IPS-15b (cell line): Measurements from ENCODE around the gene DMAC2L.
A peak's percentile ranks its signal among the peaks of the same experiment; 100 is the strongest.

Experiments
- H3K27me3 ChIP-seq: one replicate; pipeline ENCODE4 v1.6.1; 2013; ENCODE audit warnings: low read length; ENCODE audit not compliant: control insufficient read depth, insufficient read depth
- H3K36me3 ChIP-seq: one replicate; pipeline ENCODE4 v1.6.1; 2013; ENCODE audit warnings: low read length; ENCODE audit not compliant: control insufficient read depth, insufficient read depth
- H3K4me1 ChIP-seq: one replicate; pipeline ENCODE4 v1.6.1; 2013; ENCODE audit warnings: mild to moderate bottlenecking, low read length; ENCODE audit not compliant: control insufficient read depth, insufficient read depth
- H3K4me3 ChIP-seq: one replicate; pipeline ENCODE4 v1.5.1; 2013; ENCODE audit warnings: low read depth, low read length
- H3K9ac ChIP-seq: one replicate; pipeline ENCODE4 v1.6.1; 2013; ENCODE audit warnings: low read depth, mild to moderate bottlenecking, low read length
- H3K9me3 ChIP-seq: one replicate; pipeline ENCODE4 v1.6.1; 2013; ENCODE audit warnings: mild to moderate bottlenecking, low read length; ENCODE audit not compliant: control insufficient read depth, insufficient read depth

The DMAC2L gene, protein sequence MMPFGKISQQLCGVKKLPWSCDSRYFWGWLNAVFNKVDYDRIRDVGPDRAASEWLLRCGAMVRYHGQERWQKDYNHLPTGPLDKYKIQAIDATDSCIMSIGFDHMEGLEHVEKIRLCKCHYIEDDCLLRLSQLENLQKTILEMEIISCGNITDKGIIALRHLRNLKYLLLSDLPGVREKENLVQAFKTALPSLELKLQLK

DNA sequence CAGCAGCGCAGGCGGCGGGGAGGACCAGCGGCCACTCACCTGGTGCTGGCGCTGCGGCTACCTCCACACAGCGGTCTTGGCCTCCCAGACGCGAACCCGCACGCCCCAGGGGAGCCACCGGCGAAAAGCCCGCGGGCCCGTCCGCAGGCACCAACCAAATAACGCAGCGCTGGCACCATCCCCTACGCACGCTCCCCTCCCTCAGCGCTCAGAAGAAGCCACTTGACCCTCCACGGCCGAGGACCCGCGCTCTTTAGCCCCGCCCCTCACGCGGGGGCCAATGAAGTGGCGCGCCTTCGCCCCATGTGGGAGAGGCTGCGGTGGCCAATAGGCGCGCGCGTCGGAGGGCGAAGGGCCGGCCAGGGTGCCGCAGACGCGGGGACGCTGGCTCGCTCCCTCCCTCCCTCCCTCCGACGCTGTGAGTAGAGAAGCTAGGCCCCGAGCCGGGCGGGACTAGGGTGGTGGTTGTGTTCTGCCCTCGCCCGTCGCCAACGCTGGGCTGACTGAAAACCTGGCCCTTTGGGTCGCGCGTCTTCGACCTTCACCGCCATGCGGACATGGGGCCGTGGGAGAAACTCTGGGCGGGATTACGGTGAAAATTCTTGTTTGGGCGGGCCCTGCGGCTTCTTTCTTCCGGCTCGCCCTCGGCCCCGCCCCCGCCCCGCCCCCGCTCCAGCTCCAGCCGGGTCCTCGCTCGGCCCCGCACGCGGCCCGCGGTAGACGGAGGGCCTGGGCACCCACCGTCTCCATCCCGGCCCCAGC is at the start of gene DMAC2L, which contains the start of gene L2HGDH:
Gene DMAC2L, plus strand, starts transcription at position 353 of the 762 bp plus-strand sequence. CDS start 9,164 bp downstream, outside the sequence.
Gene L2HGDH, minus strand, starts transcription at position 258 of the 762 bp plus-strand sequence. Its CDS starts 79 bp downstream, at position 179.
- no peaks in the 10 kb centered on the region for H3K27me3 ChIP-seq
- H3K9me3 ChIP-seq, result no peaks in the 10 kb centered on the region
- H3K9ac ChIP-seq, result peak within 1 kb of the TSS; percentile 78

DNA sequence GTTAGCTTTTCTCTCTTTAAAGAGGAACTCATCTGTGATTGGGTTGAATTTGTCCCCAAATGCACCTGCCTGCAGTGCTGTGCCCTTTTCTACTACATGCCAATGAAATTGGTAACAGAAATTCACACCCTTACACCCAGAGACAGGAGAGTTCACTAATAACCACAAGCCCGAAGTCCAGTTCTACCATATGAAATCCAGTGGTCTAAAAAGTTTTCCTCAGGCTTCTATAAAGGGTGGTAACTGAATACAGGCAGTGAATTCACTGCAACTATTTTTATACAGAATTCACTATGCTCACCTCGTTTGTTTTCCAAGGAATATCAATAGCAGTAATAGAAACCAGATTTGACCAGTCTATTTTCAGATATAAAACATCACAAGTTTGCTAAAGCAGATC is 49.3 kb upstream of the DMAC2L start:
- no peak overlapping the region for H3K4me3 ChIP-seq
- no peaks in the 10 kb centered on the region for H3K9me3 ChIP-seq
- H3K4me1 ChIP-seq, result no peaks in the 10 kb centered on the region
- H3K27me3 ChIP-seq, result no peaks in the 10 kb centered on the region
- H3K9ac ChIP-seq, result no peak overlapping the region
- H3K36me3 ChIP-seq, result no peaks in the 10 kb centered on the region

More for the DNA sequence above, at the start of gene DMAC2L, which contains the start of gene L2HGDH:
- Histone ChIP-seq H3K36me3 (no peaks in the 10 kb centered on the region), H3K4me1 (peaks cover 3% of the 10 kb centered on the region), H3K4me3 (peak within 1 kb of the TSS; percentile 77)

DNA sequence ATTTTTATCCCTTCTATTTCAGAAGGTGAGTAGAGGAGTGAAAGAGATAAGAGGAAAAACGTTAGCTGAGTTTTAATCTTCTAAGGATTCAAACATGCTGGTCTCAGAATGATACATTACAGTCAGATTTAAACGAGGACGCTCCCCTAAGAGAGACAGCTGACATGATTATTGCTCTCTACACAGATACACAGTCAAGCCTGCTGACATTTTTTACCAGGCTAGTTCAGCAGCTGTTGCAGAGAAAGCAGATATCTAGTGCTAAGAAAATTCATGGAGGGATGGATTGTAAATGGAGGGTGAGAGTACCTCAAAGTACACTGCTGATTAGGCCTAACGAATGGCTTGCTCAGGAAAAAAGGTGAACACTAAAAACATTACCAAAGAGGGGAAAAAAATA is 48.8 kb upstream of the DMAC2L start:
- H3K27me3 ChIP-seq, result no peaks in the 10 kb centered on the region
- no peak overlapping the region for H3K9ac ChIP-seq
- H3K36me3 ChIP-seq, result no peaks in the 10 kb centered on the region
- no peak overlapping the region for H3K4me3 ChIP-seq
- no peaks in the 10 kb centered on the region for H3K9me3 ChIP-seq
- H3K4me1 ChIP-seq, result no peaks in the 10 kb centered on the region

DNA sequence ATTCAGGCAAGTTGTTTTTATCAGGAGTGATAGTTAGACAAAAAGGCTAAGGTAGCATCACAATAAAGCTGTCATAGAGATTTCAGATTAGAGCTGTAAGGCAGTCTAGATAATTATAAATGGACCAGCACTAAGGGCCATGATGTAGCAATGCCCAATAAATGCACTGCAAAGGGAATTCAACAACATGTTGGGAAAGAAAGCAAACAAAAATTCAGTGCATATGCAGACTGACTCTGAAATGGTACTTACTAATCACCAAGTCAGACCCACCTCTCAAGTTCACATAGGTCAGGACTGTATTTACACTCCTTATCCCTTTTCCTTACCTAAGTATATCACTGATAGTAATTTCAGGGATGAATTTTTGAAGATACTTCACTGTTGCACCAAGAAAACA is 47.1 kb upstream of the DMAC2L start:
- Histone ChIP-seq H3K36me3 (no peaks in the 10 kb centered on the region), H3K4me3 (no peak overlapping the region), H3K27me3 (no peaks in the 10 kb centered on the region), H3K4me1 (no peaks in the 10 kb centered on the region), H3K9me3 (no peaks in the 10 kb centered on the region), H3K9ac (no peak overlapping the region)

DNA sequence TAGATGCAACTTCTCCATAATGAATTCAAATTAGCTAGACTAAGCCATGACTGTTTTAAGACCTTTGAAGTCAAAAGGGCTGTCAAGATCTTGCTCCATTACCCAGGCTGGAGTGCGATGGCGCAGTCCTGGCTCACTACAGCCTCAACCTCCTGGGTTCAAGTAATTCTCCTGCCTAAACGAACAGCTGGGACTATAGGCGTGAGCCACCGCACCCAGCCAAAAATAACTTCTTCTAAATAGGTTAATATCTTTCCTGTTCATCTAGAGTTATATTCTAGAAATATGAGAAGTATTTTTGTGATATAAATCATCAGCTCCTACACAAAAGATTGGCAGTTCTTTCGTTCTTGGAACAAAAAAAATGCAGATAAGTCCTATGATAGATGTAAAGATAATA is 41.2 kb upstream of the DMAC2L start:
- Histone ChIP-seq H3K9ac (no peak overlapping the region), H3K36me3 (no peaks in the 10 kb centered on the region), H3K9me3 (no peaks in the 10 kb centered on the region), H3K4me3 (no peak overlapping the region), H3K4me1 (no peaks in the 10 kb centered on the region), H3K27me3 (no peaks in the 10 kb centered on the region)

DNA sequence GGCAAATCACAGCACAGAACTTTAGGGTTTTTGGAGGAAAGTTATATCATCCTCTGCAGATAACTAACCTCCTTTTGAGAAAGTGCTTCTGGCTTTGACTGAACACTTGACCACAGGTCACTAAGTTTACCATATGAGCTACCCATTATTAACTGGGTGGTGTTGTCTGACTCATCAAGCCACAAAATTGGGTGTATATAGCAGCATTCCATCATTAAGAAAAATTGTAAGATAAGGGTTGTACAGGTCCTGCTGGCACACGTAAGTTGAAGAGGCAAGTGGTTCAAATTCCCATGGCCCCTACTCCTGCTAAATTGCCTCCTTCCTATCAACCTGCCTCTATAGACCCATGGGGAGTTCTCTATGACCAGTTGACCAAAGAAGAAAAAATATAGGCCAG is 39.6 kb upstream of the DMAC2L start:
- no peaks in the 10 kb centered on the region for H3K9me3 ChIP-seq
- no peaks in the 10 kb centered on the region for H3K4me1 ChIP-seq
- H3K27me3 ChIP-seq, result no peaks in the 10 kb centered on the region
- no peaks in the 10 kb centered on the region for H3K36me3 ChIP-seq
- no peak overlapping the region for H3K4me3 ChIP-seq
- H3K9ac ChIP-seq, result no peak overlapping the region

DNA sequence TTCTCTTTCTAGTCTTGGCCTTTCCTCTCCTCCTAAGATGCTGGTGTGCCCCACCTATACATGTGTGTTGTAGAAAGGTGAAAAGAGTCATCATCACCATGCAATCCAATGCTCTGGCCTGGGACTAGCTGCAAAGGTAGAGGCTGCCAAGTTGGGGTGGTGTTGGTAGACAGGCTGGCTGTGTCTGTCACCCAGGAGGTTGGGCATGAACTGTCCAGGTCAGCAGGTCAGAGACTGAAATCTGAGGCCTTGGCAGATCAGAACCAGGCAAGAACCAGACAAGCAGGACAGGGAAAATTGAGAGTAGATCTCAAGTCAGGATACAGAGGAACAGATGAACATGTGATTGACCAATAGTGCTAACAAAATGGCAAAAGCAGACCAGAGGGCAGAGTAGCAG is 26.3 kb upstream of the DMAC2L start:
- H3K9ac ChIP-seq, result no peak overlapping the region
- H3K27me3 ChIP-seq, result no peaks in the 10 kb centered on the region
- no peaks in the 10 kb centered on the region for H3K36me3 ChIP-seq
- no peaks in the 10 kb centered on the region for H3K4me1 ChIP-seq
- no peaks in the 10 kb centered on the region for H3K9me3 ChIP-seq
- no peak overlapping the region for H3K4me3 ChIP-seq

DNA sequence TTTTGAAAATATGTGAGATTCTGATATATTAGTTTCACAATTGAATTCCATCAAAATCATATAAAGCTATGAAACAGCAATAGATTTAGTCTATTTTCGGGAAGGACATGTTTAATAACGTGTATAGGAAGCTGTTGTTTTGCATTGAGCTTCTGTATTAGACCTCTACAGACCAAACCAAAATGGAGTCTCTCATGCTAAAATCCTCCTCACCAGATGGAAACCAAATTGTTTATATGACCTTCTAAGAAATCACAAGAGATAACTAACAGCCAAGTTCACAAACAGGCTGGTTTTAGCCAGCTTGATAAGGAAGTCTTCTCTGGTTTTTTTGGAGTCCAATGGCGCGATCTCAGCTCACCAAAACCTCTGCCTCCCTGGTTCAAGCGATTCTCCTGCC is 24.0 kb upstream of the DMAC2L start:
- Histone ChIP-seq H3K4me1 (no peaks in the 10 kb centered on the region), H3K27me3 (no peaks in the 10 kb centered on the region), H3K9me3 (no peaks in the 10 kb centered on the region), H3K9ac (no peak overlapping the region), H3K4me3 (no peak overlapping the region), H3K36me3 (no peaks in the 10 kb centered on the region)

DNA sequence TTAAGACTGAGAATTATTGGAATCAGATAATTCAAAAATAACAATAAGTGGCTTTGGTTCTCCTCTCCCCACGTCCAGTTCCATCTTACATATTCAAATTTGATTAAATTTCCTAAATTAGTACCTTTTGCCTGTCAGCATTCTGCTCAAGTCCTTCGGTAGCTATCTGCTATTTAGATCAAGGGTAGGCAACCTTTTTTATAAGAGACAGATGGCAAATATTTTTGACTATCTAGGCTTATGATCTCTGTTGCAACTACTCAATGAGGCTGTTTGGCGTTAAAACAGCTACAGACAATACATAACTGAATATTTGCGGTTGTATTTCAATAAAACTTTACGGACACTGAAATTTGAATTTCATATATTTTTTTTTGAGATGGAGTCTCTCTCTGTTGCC is 21.8 kb upstream of the DMAC2L start:
- H3K9me3 ChIP-seq, result no peaks in the 10 kb centered on the region
- peaks cover 5% of the 10 kb centered on the region for H3K36me3 ChIP-seq
- no peaks in the 10 kb centered on the region for H3K27me3 ChIP-seq
- no peak overlapping the region for H3K4me3 ChIP-seq
- no peaks in the 10 kb centered on the region for H3K4me1 ChIP-seq
- no peak overlapping the region for H3K9ac ChIP-seq

DNA sequence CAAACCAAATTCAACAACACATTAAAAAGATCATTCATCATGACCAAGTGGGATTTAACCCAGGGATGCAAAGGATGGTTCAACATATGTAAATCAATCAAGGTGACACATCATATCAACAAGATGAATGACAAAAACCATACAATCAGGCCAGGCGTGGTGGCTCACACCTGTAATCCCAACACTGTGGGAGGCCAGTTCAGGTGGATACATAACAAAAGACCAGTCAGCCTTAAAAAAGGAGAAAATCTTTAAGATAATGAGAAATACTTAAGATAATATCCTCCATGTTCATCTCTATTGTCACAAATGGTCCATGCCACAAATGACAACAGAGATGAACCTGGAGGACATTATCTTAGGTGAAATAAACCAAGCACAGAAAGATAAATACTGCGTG is 12.5 kb upstream of the DMAC2L start:
- H3K36me3 ChIP-seq, result peaks cover 3% of the 10 kb centered on the region
- peaks cover 3% of the 10 kb centered on the region for H3K4me1 ChIP-seq
- H3K9ac ChIP-seq, result no peak overlapping the region
- no peak overlapping the region for H3K4me3 ChIP-seq
- no peaks in the 10 kb centered on the region for H3K9me3 ChIP-seq
- H3K27me3 ChIP-seq, result no peaks in the 10 kb centered on the region

DNA sequence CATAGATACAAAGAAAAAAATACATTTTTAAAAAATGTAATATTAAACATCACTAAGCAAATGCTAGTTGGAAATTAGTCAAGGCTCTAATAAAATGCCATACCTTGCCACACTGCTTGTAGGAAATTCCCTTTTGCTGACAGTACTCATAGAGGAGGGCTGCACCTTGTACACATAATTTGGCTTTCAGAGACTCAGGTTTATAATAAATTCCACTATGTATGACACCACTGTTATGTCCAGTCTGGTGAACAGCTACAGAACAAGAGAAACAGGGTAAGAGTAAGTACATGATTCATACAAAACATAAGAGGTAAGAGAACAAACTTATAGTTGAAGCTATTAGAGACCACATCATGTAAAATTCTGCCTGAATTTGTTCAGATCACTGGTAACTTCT is 10.2 kb upstream of the DMAC2L start:
- no peak overlapping the region for H3K4me3 ChIP-seq
- H3K36me3 ChIP-seq, result peaks cover 3% of the 10 kb centered on the region
- no peaks in the 10 kb centered on the region for H3K9me3 ChIP-seq
- H3K4me1 ChIP-seq, result peaks cover 3% of the 10 kb centered on the region
- no peaks in the 10 kb centered on the region for H3K27me3 ChIP-seq
- H3K9ac ChIP-seq, result no peak overlapping the region
